Neuron (in vitro differentiated cells): Measurements from ENCODE around the gene PCSK5.

ENCODE experiments used
- H2AFZ ChIP-seq: one replicate; pipeline ENCODE4 v1.6.1; 2013; ENCODE audit warnings: low read depth, mild to moderate bottlenecking, inconsistent platforms, low read length, moderate library complexity
- H3K27me3 ChIP-seq: one replicate; pipeline ENCODE4 v1.6.1; 2013; ENCODE audit warnings: low read length; ENCODE audit not compliant: insufficient read depth
- H3K36me3 ChIP-seq: one replicate; pipeline ENCODE4 v1.6.1; 2013; ENCODE audit warnings: low read length; ENCODE audit not compliant: insufficient read depth
- H3K4me1 ChIP-seq: one replicate; pipeline ENCODE4 v1.6.1; 2013; ENCODE audit warnings: low read length; ENCODE audit not compliant: insufficient read depth
- H3K4me3 ChIP-seq: 2 replicates; pipeline ENCODE4 v1.5.1; 2013; ENCODE audit warnings: mild to moderate bottlenecking, low read length, moderate library complexity
- H3K9me3 ChIP-seq: one replicate; pipeline ENCODE4 v1.6.1; 2013; ENCODE audit warnings: low read length

Gene PCSK5

GRCh38 chr9:75914002-75914401, 23.5 kb downstream of the PCSK5 start:
- H3K36me3 ChIP-seq = no peaks in the 10 kb centered on the region
- H3K4me1 ChIP-seq = no peaks in the 10 kb centered on the region
- no peak overlapping the region for H3K4me3 ChIP-seq
- H3K9me3 ChIP-seq = no peaks in the 10 kb centered on the region
- H2AFZ ChIP-seq = no peak overlapping the region
- H3K27me3 ChIP-seq = no peaks in the 10 kb centered on the region

- no peaks in the 10 kb centered on the region for H3K4me1 ChIP-seq
- no peaks in the 10 kb centered on the region for H3K36me3 ChIP-seq
- no peaks in the 10 kb centered on the region for H3K27me3 ChIP-seq
- H3K4me3 ChIP-seq = no peak overlapping the region
- H2AFZ ChIP-seq = no peak overlapping the region
- H3K9me3 ChIP-seq = no peaks in the 10 kb centered on the region
Measured at GRCh38 chr9:75914883-75915452, 24.5 kb downstream of the PCSK5 start.

- H3K27me3 ChIP-seq = no peaks in the 10 kb centered on the region
- no peak overlapping the region for H2AFZ ChIP-seq
- H3K4me3 ChIP-seq = no peak overlapping the region
- H3K9me3 ChIP-seq = no peaks in the 10 kb centered on the region
- no peaks in the 10 kb centered on the region for H3K36me3 ChIP-seq
- no peaks in the 10 kb centered on the region for H3K4me1 ChIP-seq
Measured at GRCh38 chr9:75918154-75918553, 27.7 kb downstream of the PCSK5 start.

- H2AFZ ChIP-seq = no peak overlapping the region
- no peaks in the 10 kb centered on the region for H3K36me3 ChIP-seq
- H3K9me3 ChIP-seq = no peaks in the 10 kb centered on the region
- no peak overlapping the region for H3K4me3 ChIP-seq
- no peaks in the 10 kb centered on the region for H3K27me3 ChIP-seq
- no peaks in the 10 kb centered on the region for H3K4me1 ChIP-seq
Measured at GRCh38 chr9:75918909-75919308, 28.4 kb downstream of the PCSK5 start.

DNA sequence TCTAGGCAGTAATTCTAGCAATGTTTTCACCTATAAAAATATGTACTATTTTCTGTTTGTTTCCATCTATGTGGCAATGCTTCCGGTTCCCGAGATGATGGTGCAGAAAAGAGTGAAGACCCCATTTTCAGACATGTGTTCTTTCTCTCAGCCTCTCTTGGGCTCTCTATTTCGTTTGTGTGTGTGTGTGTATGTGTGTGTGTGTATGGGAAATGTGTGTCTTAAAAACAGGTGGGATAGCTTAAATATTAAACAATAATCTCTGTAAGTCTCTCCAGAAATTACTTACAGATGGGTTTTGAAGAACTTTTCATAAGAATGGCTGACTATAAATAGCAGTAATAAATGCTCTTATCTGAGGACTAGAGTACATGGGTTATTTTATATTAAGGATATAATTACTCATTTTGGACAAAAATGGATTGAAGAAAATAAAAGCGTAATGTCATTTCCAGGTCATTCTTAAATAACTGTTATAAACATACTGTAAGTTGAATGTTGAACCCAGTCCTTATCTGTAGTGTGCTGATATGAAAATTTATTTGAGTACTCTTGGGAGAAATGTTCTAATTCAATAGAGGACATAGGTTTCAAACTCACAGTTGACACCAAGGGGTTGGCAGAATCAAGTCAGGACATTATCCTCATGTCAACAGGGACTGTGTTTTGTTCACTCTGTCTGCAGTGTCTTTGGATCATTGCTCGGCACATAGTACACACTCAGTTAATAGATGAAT, 31.1 kb downstream of the PCSK5 start:
- no peaks in the 10 kb centered on the region for H3K36me3 ChIP-seq
- no peak overlapping the region for H3K4me3 ChIP-seq
- H3K27me3 ChIP-seq = no peaks in the 10 kb centered on the region
- H3K4me1 ChIP-seq = peaks cover 3% of the 10 kb centered on the region
- no peaks in the 10 kb centered on the region for H3K9me3 ChIP-seq
- H2AFZ ChIP-seq = no peak overlapping the region

DNA sequence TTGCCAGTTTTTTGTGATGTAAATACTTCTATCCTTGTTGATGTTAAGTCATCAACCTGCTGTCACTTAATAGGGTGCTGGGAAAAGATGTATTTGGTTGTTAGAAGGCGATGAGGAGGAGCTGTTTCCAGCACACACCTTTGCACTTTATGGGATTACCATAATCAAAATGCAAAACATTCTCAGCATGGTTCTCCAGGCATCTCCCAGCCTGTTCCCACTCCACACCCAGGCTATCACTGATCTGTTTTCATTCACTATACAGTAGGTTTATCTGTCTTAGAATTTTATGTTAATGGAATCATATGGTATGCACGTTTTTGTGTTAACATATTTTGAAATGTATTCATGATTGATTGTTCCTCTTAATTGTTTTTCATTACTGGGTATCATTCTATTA, 35.9 kb downstream of the PCSK5 start:
- H2AFZ ChIP-seq = no peak overlapping the region
- no peaks in the 10 kb centered on the region for H3K9me3 ChIP-seq
- no peak overlapping the region for H3K4me3 ChIP-seq
- H3K27me3 ChIP-seq = no peaks in the 10 kb centered on the region
- peaks cover 13% of the 10 kb centered on the region for H3K4me1 ChIP-seq
- no peaks in the 10 kb centered on the region for H3K36me3 ChIP-seq

- Histone ChIP-seq H2AFZ (no peak overlapping the region), H3K36me3 (no peaks in the 10 kb centered on the region), H3K27me3 (no peaks in the 10 kb centered on the region)
Measured at GRCh38 chr9:75927356-75927755, 36.9 kb downstream of the PCSK5 start.

GRCh38 chr9:75930190-75930589, 39.7 kb downstream of the PCSK5 start:
- Histone ChIP-seq H3K36me3 (no peaks in the 10 kb centered on the region), H3K4me1 (peaks cover 14% of the 10 kb centered on the region), H3K9me3 (peaks cover 1% of the 10 kb centered on the region), H3K4me3 (no peak overlapping the region), H2AFZ (no peak overlapping the region), H3K27me3 (no peaks in the 10 kb centered on the region)

More at GRCh38 chr9:75927356-75927755, 36.9 kb downstream of the PCSK5 start:
- Histone ChIP-seq H3K4me1 (peaks cover 14% of the 10 kb centered on the region), H3K4me3 (no peak overlapping the region), H3K9me3 (no peaks in the 10 kb centered on the region)

DNA sequence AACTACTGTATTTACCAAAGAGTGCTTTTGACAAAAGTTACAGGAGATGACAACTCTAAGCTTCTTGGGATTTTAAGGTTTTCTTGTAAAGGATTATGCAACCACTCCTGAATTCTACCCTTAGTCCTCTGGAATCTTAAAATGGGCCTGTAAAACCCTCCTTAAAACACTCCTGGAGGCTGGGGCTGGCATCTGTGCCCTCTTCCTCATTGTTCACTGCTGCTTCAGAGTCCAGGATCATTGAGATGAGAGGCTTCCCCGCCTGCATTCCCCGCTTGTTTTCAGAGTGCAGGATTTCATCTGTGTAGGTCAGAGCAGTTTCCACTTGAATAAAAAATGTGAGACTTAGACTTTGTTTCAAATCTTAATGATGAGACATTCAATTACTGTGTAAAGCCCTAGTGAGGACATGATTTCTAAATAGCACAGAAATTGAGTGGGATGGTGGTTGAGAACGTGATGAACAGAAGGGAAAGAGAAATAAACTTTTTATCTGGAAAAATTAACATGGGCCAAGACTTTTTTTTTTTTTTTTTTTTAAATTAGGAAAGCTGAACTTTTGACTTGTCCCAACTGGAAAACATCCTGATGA, 40.4 kb downstream of the PCSK5 start:
- peaks cover 1% of the 10 kb centered on the region for H3K9me3 ChIP-seq
- no peak overlapping the region for H3K4me3 ChIP-seq
- no peak overlapping the region for H2AFZ ChIP-seq
- H3K27me3 ChIP-seq = no peaks in the 10 kb centered on the region
- H3K4me1 ChIP-seq = peaks cover 14% of the 10 kb centered on the region
- no peaks in the 10 kb centered on the region for H3K36me3 ChIP-seq

GRCh38 chr9:75933982-75934381, 43.5 kb downstream of the PCSK5 start:
- no peaks in the 10 kb centered on the region for H3K27me3 ChIP-seq
- H3K9me3 ChIP-seq = peaks cover 1% of the 10 kb centered on the region
- H2AFZ ChIP-seq = no peak overlapping the region

GRCh38 chr9:75935591-75935990, 45.1 kb downstream of the PCSK5 start:
- Histone ChIP-seq H3K36me3 (no peaks in the 10 kb centered on the region), H3K4me3 (no peak overlapping the region), H3K9me3 (peaks cover 1% of the 10 kb centered on the region), H3K27me3 (no peaks in the 10 kb centered on the region), H2AFZ (no peak overlapping the region), H3K4me1 (peaks cover 9% of the 10 kb centered on the region)

More at GRCh38 chr9:75933982-75934381, 43.5 kb downstream of the PCSK5 start:
- Histone ChIP-seq H3K4me3 (no peak overlapping the region), H3K4me1 (peaks cover 11% of the 10 kb centered on the region), H3K36me3 (no peaks in the 10 kb centered on the region)

GRCh38 chr9:75937521-75938258, 47.2 kb downstream of the PCSK5 start:
- Histone ChIP-seq H3K9me3 (peaks cover 3% of the 10 kb centered on the region), H2AFZ (no peak overlapping the region), H3K36me3 (no peaks in the 10 kb centered on the region), H3K27me3 (no peaks in the 10 kb centered on the region), H3K4me3 (no peak overlapping the region), H3K4me1 (no peaks in the 10 kb centered on the region)

- Histone ChIP-seq H3K36me3 (no peaks in the 10 kb centered on the region), H3K4me1 (no peaks in the 10 kb centered on the region), H2AFZ (no peak overlapping the region), H3K9me3 (peaks cover 3% of the 10 kb centered on the region), H3K4me3 (no peak overlapping the region), H3K27me3 (no peaks in the 10 kb centered on the region)
Measured at GRCh38 chr9:75938946-75939345, 48.5 kb downstream of the PCSK5 start.
